Breast epithelium (tissue), 3 donors: ENCODE measurements around the gene CAPZA1.

Source experiments
- CTCF ChIP-seq, 3 donors: fragments of 450-650 bp; IDR thresholded peaks; one replicate each; pipeline ENCODE4 v1.5.1; 2016 to 2017; ENCODE audit warnings: antibody characterized with exemption in 3 of 3, mild to moderate bottlenecking in 3 of 3, moderate library complexity in 3 of 3
- POLR2AphosphoS5 ChIP-seq, 3 donors: sonication (generic); formaldehyde crosslinking; IDR thresholded peaks; one replicate each; pipeline ENCODE4 v1.6.1; 2017; ENCODE audit warnings: antibody characterized with exemption in 3 of 3

DNA sequence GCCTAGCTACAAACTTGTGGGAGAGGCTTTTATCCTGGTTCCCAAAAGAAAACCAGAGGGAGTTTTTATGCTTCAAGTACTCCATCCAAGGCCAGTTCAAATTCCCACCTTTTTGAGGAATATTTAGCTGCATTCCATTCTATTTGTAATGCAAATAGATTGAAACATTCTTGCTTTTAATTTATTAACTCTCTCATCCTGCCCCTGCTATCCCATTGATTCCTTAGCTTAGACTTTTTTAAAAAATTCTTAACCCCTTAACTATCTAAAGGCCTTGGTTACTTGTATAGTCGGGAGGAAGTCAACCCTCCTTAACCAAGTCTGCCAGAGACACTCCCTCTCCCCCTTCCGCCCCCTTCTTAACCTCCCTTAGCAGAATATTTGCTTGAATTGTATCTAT is 52.4 kb downstream of the CAPZA1 start:
- TF ChIP-seq CTCF (IDR thresholded peaks at IDR 0.05) (no peak), POLR2AphosphoS5 (IDR thresholded peaks at IDR 0.05) (no peak)
